Stimulated activated effector memory CD8-positive, alpha-beta T cell treated with anti-CD3 and anti-CD28 coated beads, Interleukin-12 subunit alpha, Interleukin-12 subunit beta, amount 100 ng/mL, for 72 hours (primary cell): ENCODE data around the gene SPON2.

ENCODE experiments used
- ATAC-seq: fragments of 150-1000 bp; cut with Tn5 transposase; 2 replicates; pipeline ENCODE4 v1.10.0; 2021
- DNase-seq, 2 donors: peaks; one replicate each; pipeline ENCODE4 v3.0.0; 2021 to 2022; ENCODE audit warnings: low spot score in 2 of 2
- H3K27ac Mint-ChIP-seq: one replicate; pipeline ENCODE4 v1.8.0; 2022; ENCODE audit warnings: mild to moderate bottlenecking, mixed read lengths
- H3K36me3 Mint-ChIP-seq: one replicate; pipeline ENCODE4 v1.8.0; 2022; ENCODE audit warnings: mild to moderate bottlenecking, mixed read lengths
- H3K4me1 Mint-ChIP-seq: one replicate; pipeline ENCODE4 v1.8.0; 2022; ENCODE audit warnings: mixed read lengths
- H3K4me3 Mint-ChIP-seq: one replicate; pipeline ENCODE4 v1.8.0; 2022; ENCODE audit warnings: mild to moderate bottlenecking, mixed read lengths
- H3K9me3 Mint-ChIP-seq: one replicate; pipeline ENCODE4 v1.8.0; 2022; ENCODE audit warnings: mixed read lengths

The SPON2 gene

GRCh38 chr4:1156069-1156468 is 16.3 kb downstream of the SPON2 start:
- H3K4me1 Mint-ChIP-seq: no peaks in the 10 kb centered on the region
- no peak overlapping the region for H3K27ac Mint-ChIP-seq
- ATAC-seq (no peak), DNase-seq (no peak)
- H3K9me3 Mint-ChIP-seq: no peaks in the 10 kb centered on the region
- no peak overlapping the region for H3K4me3 Mint-ChIP-seq
- no peaks in the 10 kb centered on the region for H3K36me3 Mint-ChIP-seq

DNA sequence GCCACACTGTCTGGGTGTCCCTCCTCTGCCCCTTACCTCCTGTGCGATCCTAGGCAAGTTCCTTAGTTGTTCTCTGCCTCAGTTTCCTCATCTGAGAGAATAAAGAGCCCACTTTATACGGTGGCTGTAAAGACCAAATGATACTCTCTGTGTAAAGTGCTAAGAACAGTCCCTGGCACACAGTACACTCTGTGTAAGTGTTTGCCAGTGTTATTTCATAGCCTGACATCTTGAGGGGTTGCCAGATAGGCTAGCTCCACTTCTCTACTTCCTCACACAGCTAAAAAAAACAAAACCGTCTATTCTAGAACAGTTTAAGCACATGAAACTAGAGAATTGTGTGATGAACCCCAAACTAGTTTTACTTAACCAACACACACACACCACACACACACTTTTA is 17.1 kb downstream of the SPON2 start:
- no peaks in the 10 kb centered on the region for H3K9me3 Mint-ChIP-seq
- no peaks in the 10 kb centered on the region for H3K4me1 Mint-ChIP-seq
- ATAC-seq: no peak
- DNase-seq: no peak
- H3K27ac Mint-ChIP-seq: no peak overlapping the region
- H3K4me3 Mint-ChIP-seq: no peak overlapping the region
- H3K36me3 Mint-ChIP-seq: no peaks in the 10 kb centered on the region

GRCh38 chr4:1154523-1155182 is 17.7 kb downstream of the SPON2 start:
- H3K4me3 Mint-ChIP-seq: no peak overlapping the region
- no peak overlapping the region for H3K27ac Mint-ChIP-seq
- H3K4me1 Mint-ChIP-seq: no peaks in the 10 kb centered on the region
- DNase-seq (no peak), ATAC-seq (no peak)
- no peaks in the 10 kb centered on the region for H3K9me3 Mint-ChIP-seq
- no peaks in the 10 kb centered on the region for H3K36me3 Mint-ChIP-seq

GRCh38 chr4:1154126-1154522 is 18.3 kb downstream of the SPON2 start:
- Mint-ChIP-seq H3K4me1 (no peaks in the 10 kb centered on the region), H3K9me3 (no peaks in the 10 kb centered on the region), H3K36me3 (no peaks in the 10 kb centered on the region), H3K27ac (no peak overlapping the region), H3K4me3 (no peak overlapping the region)
- DNase-seq: no peak
- ATAC-seq: no peak

- ATAC-seq (no peak), DNase-seq (no peak)
- Mint-ChIP-seq H3K4me1 (no peaks in the 10 kb centered on the region), H3K4me3 (no peak overlapping the region), H3K9me3 (no peaks in the 10 kb centered on the region), H3K36me3 (no peaks in the 10 kb centered on the region), H3K27ac (no peak overlapping the region)
Observed at GRCh38 chr4:1153567-1154090, 18.8 kb downstream of the SPON2 start.

DNA sequence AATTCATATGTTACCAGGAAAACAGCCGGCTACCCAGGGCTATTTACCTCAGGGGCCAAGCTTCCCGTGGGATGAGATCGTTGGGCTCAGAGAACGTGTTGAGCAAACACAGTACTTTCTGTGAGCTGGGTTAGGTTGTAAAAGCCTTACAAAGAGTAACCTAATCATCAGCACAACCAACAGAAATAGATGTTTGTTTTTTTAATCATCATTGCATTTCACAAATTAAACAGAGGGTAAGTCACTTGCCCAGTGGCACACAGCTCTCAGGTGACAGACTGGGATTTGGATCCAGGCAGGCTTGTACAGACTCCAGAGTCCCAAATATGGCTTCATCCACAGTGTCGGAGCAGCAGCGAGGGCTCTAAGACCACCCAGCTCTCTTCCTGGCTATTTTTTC is 20.1 kb downstream of the SPON2 start:
- DNase-seq (no peak), ATAC-seq (no peak)
- no peak overlapping the region for H3K4me3 Mint-ChIP-seq
- H3K9me3 Mint-ChIP-seq: no peaks in the 10 kb centered on the region
- H3K4me1 Mint-ChIP-seq: no peaks in the 10 kb centered on the region
- no peaks in the 10 kb centered on the region for H3K36me3 Mint-ChIP-seq
- H3K27ac Mint-ChIP-seq: no peak overlapping the region

DNA sequence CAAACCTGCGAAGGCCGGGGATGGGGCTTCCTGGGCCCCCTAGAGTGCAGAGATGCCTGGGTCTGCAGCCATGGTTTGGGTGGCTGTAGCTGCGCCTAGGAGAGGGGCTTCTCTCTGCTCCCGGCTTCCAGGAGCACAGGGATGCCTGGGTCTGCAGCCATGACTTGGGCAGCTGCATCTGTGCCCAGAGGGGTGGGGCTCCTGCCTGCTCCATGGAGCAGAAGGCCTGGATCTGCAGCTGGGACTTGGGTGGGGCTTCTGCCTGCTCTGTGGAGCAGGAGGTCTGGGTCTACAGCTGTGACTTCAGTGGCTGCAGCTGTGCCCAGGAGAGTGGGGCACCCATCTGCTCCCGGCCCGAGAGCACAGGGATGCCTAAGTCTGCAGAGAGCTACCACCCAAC is 20.8 kb downstream of the SPON2 start:
- ATAC-seq (no peak), DNase-seq (no peak)
- H3K4me3 Mint-ChIP-seq: no peak overlapping the region
- H3K4me1 Mint-ChIP-seq: peaks cover 4% of the 10 kb centered on the region
- H3K27ac Mint-ChIP-seq: no peak overlapping the region
- no peaks in the 10 kb centered on the region for H3K9me3 Mint-ChIP-seq
- no peaks in the 10 kb centered on the region for H3K36me3 Mint-ChIP-seq

DNA sequence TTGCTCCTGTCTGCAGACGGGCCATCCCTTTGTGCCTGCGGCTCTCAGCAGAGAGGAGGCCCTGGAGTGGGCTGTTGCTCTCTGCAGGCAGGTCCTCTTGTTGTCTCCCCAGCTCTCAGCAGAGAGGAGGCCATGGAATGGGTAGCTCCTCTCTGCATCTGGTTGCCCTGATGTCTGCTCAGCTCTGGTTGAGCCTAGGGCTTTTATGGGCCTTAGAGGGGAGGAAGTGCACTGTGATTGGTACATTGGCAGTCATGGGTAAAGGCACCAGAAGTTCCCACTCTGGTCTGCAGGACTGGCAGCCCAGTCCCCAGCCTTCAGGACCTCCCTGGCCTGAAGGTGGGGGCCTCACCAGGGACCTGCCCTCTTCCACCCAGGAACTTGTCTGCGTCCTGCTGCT is 21.5 kb downstream of the SPON2 start:
- H3K9me3 Mint-ChIP-seq: no peaks in the 10 kb centered on the region
- DNase-seq: no peak
- ATAC-seq: no peak
- H3K27ac Mint-ChIP-seq: no peak overlapping the region
- H3K36me3 Mint-ChIP-seq: no peaks in the 10 kb centered on the region
- H3K4me1 Mint-ChIP-seq: peaks cover 6% of the 10 kb centered on the region
- no peak overlapping the region for H3K4me3 Mint-ChIP-seq

GRCh38 chr4:1139860-1140259 is 32.5 kb downstream of the SPON2 start:
- Mint-ChIP-seq H3K27ac (no peak overlapping the region), H3K4me1 (peaks cover 9% of the 10 kb centered on the region), H3K9me3 (no peaks in the 10 kb centered on the region), H3K36me3 (peaks cover 4% of the 10 kb centered on the region), H3K4me3 (no peak overlapping the region)
- DNase-seq: no peak
- no peak for ATAC-seq

DNA sequence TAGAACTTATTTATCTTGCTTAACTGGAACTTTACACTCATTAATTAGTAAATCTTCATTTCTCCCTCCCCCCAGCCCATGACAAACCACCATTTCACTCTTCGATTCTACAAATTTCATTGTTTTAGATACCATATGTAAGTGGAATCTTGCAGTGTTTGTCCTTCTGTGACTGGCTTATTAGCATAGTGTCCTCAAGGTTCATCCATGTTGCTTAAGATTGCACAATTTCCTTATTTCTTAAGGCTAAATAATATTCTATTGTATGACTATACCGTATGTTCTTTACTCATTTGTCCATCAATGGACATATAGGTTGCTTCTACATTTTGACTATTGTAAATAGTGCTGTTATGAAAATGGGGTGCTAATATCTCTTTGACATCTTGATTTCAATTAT is 34.5 kb downstream of the SPON2 start:
- Mint-ChIP-seq H3K36me3 (peaks cover 4% of the 10 kb centered on the region), H3K9me3 (no peaks in the 10 kb centered on the region), H3K4me1 (peaks cover 9% of the 10 kb centered on the region), H3K4me3 (peak overlapping the region; percentile 48), H3K27ac (peak overlapping the region; percentile 11)
- DNase-seq (no peak), ATAC-seq (no peak)

- H3K27ac Mint-ChIP-seq: peak overlapping the region; percentile 11
- peaks cover 9% of the 10 kb centered on the region for H3K4me1 Mint-ChIP-seq
- H3K36me3 Mint-ChIP-seq: peaks cover 4% of the 10 kb centered on the region
- DNase-seq (no peak), ATAC-seq (no peak)
- no peaks in the 10 kb centered on the region for H3K9me3 Mint-ChIP-seq
- peak overlapping the region; percentile 48 for H3K4me3 Mint-ChIP-seq
Observed at GRCh38 chr4:1137063-1137776, 35.2 kb downstream of the SPON2 start.

DNA sequence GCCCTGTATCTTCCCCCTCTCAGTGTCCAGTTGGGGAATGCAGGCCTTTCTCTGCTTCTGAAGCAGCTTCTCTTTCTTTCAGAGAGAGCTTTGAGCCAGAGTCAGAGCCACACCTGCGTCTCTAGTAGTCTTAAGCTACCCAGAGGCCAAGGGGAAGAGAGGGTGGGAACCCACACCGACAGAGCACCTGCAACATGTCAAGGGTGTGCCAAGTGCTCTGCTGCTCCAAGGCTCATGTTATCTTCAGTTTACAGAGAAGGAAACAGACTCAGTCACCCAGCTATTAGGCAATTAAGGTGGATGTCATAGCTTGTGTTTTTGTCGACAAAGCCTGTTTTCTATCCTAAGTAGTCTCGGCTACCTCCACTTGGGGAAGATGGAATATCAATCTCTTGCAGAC is 36.3 kb downstream of the SPON2 start:
- ATAC-seq (no peak), DNase-seq (no peak)
- H3K9me3 Mint-ChIP-seq: no peaks in the 10 kb centered on the region
- no peak overlapping the region for H3K27ac Mint-ChIP-seq
- H3K4me3 Mint-ChIP-seq: no peak overlapping the region
- H3K4me1 Mint-ChIP-seq: peaks cover 9% of the 10 kb centered on the region
- H3K36me3 Mint-ChIP-seq: peaks cover 4% of the 10 kb centered on the region

- Mint-ChIP-seq H3K9me3 (no peaks in the 10 kb centered on the region), H3K4me3 (no peak overlapping the region), H3K36me3 (no peaks in the 10 kb centered on the region), H3K4me1 (peaks cover 9% of the 10 kb centered on the region), H3K27ac (no peak overlapping the region)
- ATAC-seq (no peak), DNase-seq (no peak)
Observed at GRCh38 chr4:1133033-1133432, 39.4 kb downstream of the SPON2 start.

GRCh38 chr4:1130316-1131186 is 41.8 kb downstream of the SPON2 start:
- ATAC-seq (peak; percentile 89), DNase-seq (peak; percentile 73 to 87)
- H3K27ac Mint-ChIP-seq: no peak overlapping the region
- no peaks in the 10 kb centered on the region for H3K9me3 Mint-ChIP-seq
- no peaks in the 10 kb centered on the region for H3K4me1 Mint-ChIP-seq
- no peak overlapping the region for H3K4me3 Mint-ChIP-seq
- H3K36me3 Mint-ChIP-seq: no peaks in the 10 kb centered on the region

- Mint-ChIP-seq H3K27ac (no peak overlapping the region), H3K9me3 (no peaks in the 10 kb centered on the region), H3K4me1 (no peaks in the 10 kb centered on the region), H3K4me3 (no peak overlapping the region), H3K36me3 (no peaks in the 10 kb centered on the region)
- ATAC-seq: no peak
- no peak for DNase-seq
Observed at GRCh38 chr4:1126506-1126905, 45.9 kb downstream of the SPON2 start.
